Parathyroid adenoma (tissue), 2 donors: ENCODE results near the gene TFPT.

ENCODE experiments used
- H2AFZ ChIP-seq: fragments of 300-600 bp; sonication (generic); one replicate; pipeline ENCODE4 v1.7.0; 2017; ENCODE audit warnings: antibody characterized with exemption, mild to moderate bottlenecking
- H3K27ac ChIP-seq: fragments of 300-600 bp; sonication (generic); one replicate; pipeline ENCODE4 v1.7.0; 2017
- H3K27me3 ChIP-seq: fragments of 300-600 bp; sonication (generic); one replicate; pipeline ENCODE4 v1.7.0; 2017; ENCODE audit warnings: low read length; ENCODE audit not compliant: control insufficient read depth, insufficient read depth
- H3K36me3 ChIP-seq: fragments of 300-600 bp; sonication (generic); one replicate; pipeline ENCODE4 v1.7.0; 2017; ENCODE audit warnings: low read length; ENCODE audit not compliant: control insufficient read depth, insufficient read depth
- H3K4me1 ChIP-seq: fragments of 300-600 bp; sonication (generic); one replicate; pipeline ENCODE4 v1.7.0; 2017; ENCODE audit warnings: control low read depth
- H3K4me2 ChIP-seq: fragments of 300-600 bp; sonication (generic); one replicate; pipeline ENCODE4 v1.7.0; 2017; ENCODE audit warnings: low read length
- H3K4me3 ChIP-seq: fragments of 300-600 bp; sonication (generic); one replicate; pipeline ENCODE4 v1.7.0; 2017; ENCODE audit warnings: low read depth, low read length
- H3K79me2 ChIP-seq: fragments of 300-600 bp; sonication (generic); one replicate; pipeline ENCODE4 v1.7.0; 2017; ENCODE audit warnings: control low read depth
- H3K9ac ChIP-seq: fragments of 300-600 bp; sonication (generic); one replicate; pipeline ENCODE4 v1.7.0; 2017; ENCODE audit warnings: mild to moderate bottlenecking
- H3K9me3 ChIP-seq: fragments of 300-600 bp; sonication (generic); one replicate; pipeline ENCODE4 v1.7.0; 2017; ENCODE audit warnings: low read length; ENCODE audit not compliant: control insufficient read depth
- TF ChIP-seq, protein P1 (sequence below): fragments of 300-600 bp; sonication (generic); IDR thresholded peaks from one replicate; pipeline ENCODE4 v1.7.0; 2017; ENCODE audit warnings: antibody characterized with exemption, mild to moderate bottlenecking
- donor health status: primary hyperparathyroidism.

TFPT gene

GRCh38 chr19:54136864-54137698 is 21.6 kb upstream of the TFPT start:
- TF ChIP-seq, protein P1, sequence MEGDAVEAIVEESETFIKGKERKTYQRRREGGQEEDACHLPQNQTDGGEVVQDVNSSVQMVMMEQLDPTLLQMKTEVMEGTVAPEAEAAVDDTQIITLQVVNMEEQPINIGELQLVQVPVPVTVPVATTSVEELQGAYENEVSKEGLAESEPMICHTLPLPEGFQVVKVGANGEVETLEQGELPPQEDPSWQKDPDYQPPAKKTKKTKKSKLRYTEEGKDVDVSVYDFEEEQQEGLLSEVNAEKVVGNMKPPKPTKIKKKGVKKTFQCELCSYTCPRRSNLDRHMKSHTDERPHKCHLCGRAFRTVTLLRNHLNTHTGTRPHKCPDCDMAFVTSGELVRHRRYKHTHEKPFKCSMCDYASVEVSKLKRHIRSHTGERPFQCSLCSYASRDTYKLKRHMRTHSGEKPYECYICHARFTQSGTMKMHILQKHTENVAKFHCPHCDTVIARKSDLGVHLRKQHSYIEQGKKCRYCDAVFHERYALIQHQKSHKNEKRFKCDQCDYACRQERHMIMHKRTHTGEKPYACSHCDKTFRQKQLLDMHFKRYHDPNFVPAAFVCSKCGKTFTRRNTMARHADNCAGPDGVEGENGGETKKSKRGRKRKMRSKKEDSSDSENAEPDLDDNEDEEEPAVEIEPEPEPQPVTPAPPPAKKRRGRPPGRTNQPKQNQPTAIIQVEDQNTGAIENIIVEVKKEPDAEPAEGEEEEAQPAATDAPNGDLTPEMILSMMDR: no peak
- peaks cover 7% of the 10 kb centered on the region for H3K4me1 ChIP-seq
- H3K79me2 ChIP-seq: peaks cover 18% of the 10 kb centered on the region
- H2AFZ ChIP-seq: peak overlapping the region; percentile 89
- peak overlapping the region; percentile 92 for H3K27ac ChIP-seq
- H3K27me3 ChIP-seq: no peaks in the 10 kb centered on the region
- H3K9me3 ChIP-seq: no peaks in the 10 kb centered on the region
- H3K36me3 ChIP-seq: no peaks in the 10 kb centered on the region
- no peak overlapping the region for H3K9ac ChIP-seq
- peak overlapping the region; percentile 95 for H3K4me2 ChIP-seq
- H3K4me3 ChIP-seq: peak overlapping the region; percentile 85

GRCh38 chr19:54136086-54136863 is 20.8 kb upstream of the TFPT start:
- H3K9ac ChIP-seq: no peak overlapping the region
- H3K79me2 ChIP-seq: peaks cover 18% of the 10 kb centered on the region
- H3K36me3 ChIP-seq: no peaks in the 10 kb centered on the region
- peak overlapping the region; percentile 85 for H2AFZ ChIP-seq
- H3K4me2 ChIP-seq: peak overlapping the region; percentile 95
- peak overlapping the region; percentile 62 for H3K4me3 ChIP-seq
- H3K27ac ChIP-seq: peak overlapping the region; percentile 54
- TF ChIP-seq, protein P1: no peak
- H3K27me3 ChIP-seq: no peaks in the 10 kb centered on the region
- H3K9me3 ChIP-seq: no peaks in the 10 kb centered on the region
- H3K4me1 ChIP-seq: peaks cover 7% of the 10 kb centered on the region

- Histone ChIP-seq H2AFZ (no peak overlapping the region), H3K27ac (no peak overlapping the region), H3K9me3 (no peaks in the 10 kb centered on the region), H3K4me1 (peaks cover 7% of the 10 kb centered on the region), H3K36me3 (no peaks in the 10 kb centered on the region), H3K4me2 (no peak overlapping the region), H3K79me2 (peaks cover 2% of the 10 kb centered on the region), H3K4me3 (no peak overlapping the region), H3K9ac (no peak overlapping the region), H3K27me3 (no peaks in the 10 kb centered on the region)
- TF ChIP-seq, protein P1: no peak
Observed at GRCh38 chr19:54133957-54134590, 18.6 kb upstream of the TFPT start.

DNA sequence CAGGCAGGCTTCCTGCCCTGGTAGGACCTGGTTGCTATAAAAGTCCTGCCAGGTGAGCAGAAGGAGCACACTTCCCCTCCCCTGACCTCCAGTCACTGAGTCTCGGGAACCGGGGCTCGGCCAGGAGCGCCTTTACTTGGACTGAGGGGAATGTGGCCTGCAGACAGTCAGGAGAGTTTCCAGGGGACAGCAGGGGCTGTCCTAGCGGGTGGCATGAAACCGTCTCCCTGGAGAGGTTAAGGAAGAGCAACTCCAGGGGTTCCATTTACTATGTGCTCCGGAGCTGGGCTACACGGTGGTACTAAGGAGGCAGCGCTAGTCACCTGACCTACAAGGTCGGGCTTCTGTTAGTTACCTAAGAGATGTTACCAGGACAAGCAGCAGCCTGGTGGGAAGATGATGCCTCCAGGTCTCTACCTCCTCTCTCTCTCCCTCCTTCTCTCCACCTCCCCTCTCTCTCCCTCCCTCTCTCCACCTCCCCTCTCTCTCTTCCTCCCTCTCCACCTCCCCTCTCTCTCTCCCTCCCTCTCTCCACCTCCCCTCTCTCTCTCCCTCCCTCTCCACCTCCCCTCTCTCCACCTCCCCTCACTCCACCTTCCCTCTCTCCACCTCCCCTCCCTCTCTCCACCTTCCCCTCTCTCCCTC is 18.0 kb upstream of the TFPT start:
- TF ChIP-seq, protein P1: no peak
- Histone ChIP-seq H3K9ac (no peak overlapping the region), H3K4me3 (no peak overlapping the region), H3K9me3 (no peaks in the 10 kb centered on the region), H3K79me2 (no peaks in the 10 kb centered on the region), H3K36me3 (no peaks in the 10 kb centered on the region), H2AFZ (no peak overlapping the region), H3K27ac (no peak overlapping the region), H3K4me2 (no peak overlapping the region), H3K4me1 (peaks cover 7% of the 10 kb centered on the region), H3K27me3 (no peaks in the 10 kb centered on the region)
